ENCODE measurements around the gene CBLN3.
"Not testable (repeated sequence)": the region's sequence is repeated elsewhere in the genome, so short reads cannot be mapped to it uniquely, and the experiment has no call there.

The CBLN3 gene

DNA sequence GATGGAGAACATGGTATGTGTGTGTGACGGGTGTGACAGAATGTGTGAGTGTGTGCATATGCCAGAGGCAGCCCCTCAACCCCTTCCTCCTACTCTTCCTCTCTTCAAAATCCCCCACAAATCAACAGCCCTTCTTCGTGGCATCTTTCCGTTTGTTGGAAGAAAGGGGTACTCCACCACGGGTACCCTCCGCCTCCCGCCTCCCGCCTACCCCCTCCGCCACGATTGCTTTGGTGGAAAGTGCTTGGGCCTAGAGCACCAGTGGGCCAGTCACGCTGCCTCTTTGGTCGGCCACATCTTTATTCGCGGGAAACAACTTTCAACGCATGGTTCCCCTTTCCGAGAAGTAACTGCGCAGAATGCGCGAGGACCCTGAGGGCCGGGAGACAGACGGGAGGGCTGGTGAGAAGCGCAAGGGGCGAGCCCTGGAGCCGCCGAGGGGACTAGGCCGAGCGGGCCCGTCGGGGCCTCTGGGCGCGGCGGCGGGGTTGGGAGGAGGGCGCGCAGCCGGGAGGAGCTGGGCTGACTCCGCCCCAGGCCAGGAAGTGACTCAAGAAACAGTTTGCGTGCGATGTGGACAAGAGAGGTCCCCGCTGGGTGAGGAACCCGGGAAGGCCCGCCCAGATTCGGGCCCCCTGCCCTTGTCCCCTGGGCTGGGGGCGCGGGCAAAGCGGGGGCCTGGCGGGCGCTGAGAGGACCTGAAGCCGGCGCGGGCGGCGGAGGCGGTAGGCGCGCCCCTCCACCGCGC lies at the start of gene CBLN3, which contains the start of gene KHNYN:
Gene CBLN3, minus strand, starts transcription at position 274 of the 748 bp plus-strand sequence. CDS start 614 bp downstream, outside the sequence.
Gene KHNYN, plus strand, starts transcription at position 560 of the 748 bp plus-strand sequence. CDS start 777 bp downstream, outside the sequence.
- Histone ChIP-seq H3K4me1 (ENCODE audit: low read length) (peaks cover 15% of the 10 kb centered on the region), H2AFZ (ENCODE audit: low read depth, low read length) (peak within 1 kb of the TSS; percentile 83)

DNA sequence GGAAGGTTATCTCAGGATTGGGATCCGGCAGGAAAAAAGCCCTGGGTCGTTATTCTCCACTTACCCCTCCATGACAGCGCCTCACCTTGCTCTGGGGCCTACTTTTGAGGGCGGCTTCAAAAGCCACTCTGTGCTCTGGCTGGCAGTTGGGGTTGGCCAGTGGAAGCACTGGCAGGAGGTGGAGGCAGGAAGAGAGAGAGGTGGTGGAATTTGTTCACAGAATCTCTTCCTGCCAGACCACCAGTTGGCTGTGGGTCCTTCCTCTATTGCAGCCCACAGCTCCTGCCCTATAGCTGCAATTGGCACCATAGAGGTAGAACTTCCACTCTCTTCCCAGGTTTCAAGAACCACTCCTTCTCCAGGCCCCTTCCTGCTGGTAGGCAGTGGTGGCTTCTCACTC lies 45.8 kb upstream of the CBLN3 start:
- no peaks in the 10 kb centered on the region for H3K9me3 ChIP-seq (ENCODE audit: insufficient read depth, low read length)
- no peak overlapping the region for H3K9ac ChIP-seq (ENCODE audit: low read length)
- H3K27me3 ChIP-seq (ENCODE audit: low read depth, low read length), result no peaks in the 10 kb centered on the region
- no peak overlapping the region for H3K27ac ChIP-seq (ENCODE audit: low read length)
- H4K20me1 ChIP-seq (ENCODE audit: insufficient read depth, low read length), result no peaks in the 10 kb centered on the region
- no peaks in the 10 kb centered on the region for H3K36me3 ChIP-seq (replicated peaks; ENCODE audit: low read depth, low read length)
- no peak overlapping the region for H3K4me2 ChIP-seq (ENCODE audit: low read length)
- H3K79me2 ChIP-seq (ENCODE audit: low read length), result no peaks in the 10 kb centered on the region
- H3K4me1 ChIP-seq (ENCODE audit: low read length), result no peaks in the 10 kb centered on the region
- TF ChIP-seq, protein P1, sequence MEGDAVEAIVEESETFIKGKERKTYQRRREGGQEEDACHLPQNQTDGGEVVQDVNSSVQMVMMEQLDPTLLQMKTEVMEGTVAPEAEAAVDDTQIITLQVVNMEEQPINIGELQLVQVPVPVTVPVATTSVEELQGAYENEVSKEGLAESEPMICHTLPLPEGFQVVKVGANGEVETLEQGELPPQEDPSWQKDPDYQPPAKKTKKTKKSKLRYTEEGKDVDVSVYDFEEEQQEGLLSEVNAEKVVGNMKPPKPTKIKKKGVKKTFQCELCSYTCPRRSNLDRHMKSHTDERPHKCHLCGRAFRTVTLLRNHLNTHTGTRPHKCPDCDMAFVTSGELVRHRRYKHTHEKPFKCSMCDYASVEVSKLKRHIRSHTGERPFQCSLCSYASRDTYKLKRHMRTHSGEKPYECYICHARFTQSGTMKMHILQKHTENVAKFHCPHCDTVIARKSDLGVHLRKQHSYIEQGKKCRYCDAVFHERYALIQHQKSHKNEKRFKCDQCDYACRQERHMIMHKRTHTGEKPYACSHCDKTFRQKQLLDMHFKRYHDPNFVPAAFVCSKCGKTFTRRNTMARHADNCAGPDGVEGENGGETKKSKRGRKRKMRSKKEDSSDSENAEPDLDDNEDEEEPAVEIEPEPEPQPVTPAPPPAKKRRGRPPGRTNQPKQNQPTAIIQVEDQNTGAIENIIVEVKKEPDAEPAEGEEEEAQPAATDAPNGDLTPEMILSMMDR (IDR thresholded peaks at IDR 0.05; ENCODE audit: low read depth, low read length), result no peak
- no peak for TF ChIP-seq EZH2phosphoT487 (IDR thresholded peaks at IDR 0.05; ENCODE audit: low read depth)
- H3K4me3 ChIP-seq (ENCODE audit: low read length), result no peak overlapping the region
- no peak overlapping the region for H2AFZ ChIP-seq (ENCODE audit: low read depth, low read length)

More for the DNA sequence above, at the start of gene CBLN3, which contains the start of gene KHNYN:
- TF ChIP-seq, protein P1 (IDR thresholded peaks at IDR 0.05; ENCODE audit: low read depth, low read length), result no peak
- TF ChIP-seq EZH2phosphoT487 (IDR thresholded peaks at IDR 0.05; ENCODE audit: low read depth), result no peak
- Histone ChIP-seq H3K4me2 (ENCODE audit: low read length) (peak within 1 kb of the TSS; percentile 95), H3K27ac (ENCODE audit: low read length) (peak within 1 kb of the TSS; percentile 88), H3K4me3 (ENCODE audit: low read length) (peak within 1 kb of the TSS; percentile 98), H4K20me1 (ENCODE audit: insufficient read depth, low read length) (0 out of 2 replicates have a peak, but pooled peaks cover 5% of the 10 kb centered on the region), H3K79me2 (ENCODE audit: low read length) (peaks cover 18% of the 10 kb centered on the region), H3K27me3 (ENCODE audit: low read depth, low read length) (no peaks in the 10 kb centered on the region), H3K9ac (ENCODE audit: low read length) (peak within 1 kb of the TSS; percentile 99), H3K36me3 (replicated peaks; ENCODE audit: low read depth, low read length) (peaks cover 28% of the 10 kb centered on the region), H3K9me3 (ENCODE audit: insufficient read depth, low read length) (no peaks in the 10 kb centered on the region)

DNA sequence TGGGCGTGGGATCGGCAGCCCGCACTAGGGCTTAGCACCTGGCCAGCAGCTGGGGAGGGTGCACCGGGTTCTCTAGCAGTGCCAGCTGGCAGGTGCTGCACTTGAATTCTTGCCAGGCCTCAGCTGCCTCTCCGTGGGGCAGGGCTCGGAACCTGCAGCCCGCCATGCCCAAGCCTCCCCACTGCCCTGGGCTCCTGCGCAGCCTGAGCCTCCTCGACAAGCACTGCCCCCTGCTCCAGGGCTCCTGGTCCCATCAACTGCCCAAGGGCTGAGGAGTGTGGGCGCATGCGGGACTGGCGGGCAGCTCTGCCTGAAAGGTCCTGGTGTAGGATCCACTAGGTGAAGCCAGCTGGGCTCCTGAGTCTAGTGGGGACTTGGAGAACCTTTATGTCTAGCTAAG lies 43.7 kb upstream of the CBLN3 start:
- Histone ChIP-seq H3K4me2 (ENCODE audit: low read length) (no peak overlapping the region), H3K79me2 (ENCODE audit: low read length) (no peaks in the 10 kb centered on the region), H3K4me1 (ENCODE audit: low read length) (no peaks in the 10 kb centered on the region), H3K9ac (ENCODE audit: low read length) (no peak overlapping the region), H3K27me3 (ENCODE audit: low read depth, low read length) (no peaks in the 10 kb centered on the region), H3K36me3 (replicated peaks; ENCODE audit: low read depth, low read length) (no peaks in the 10 kb centered on the region), H3K4me3 (ENCODE audit: low read length) (no peak overlapping the region), H4K20me1 (ENCODE audit: insufficient read depth, low read length) (no peaks in the 10 kb centered on the region), H3K9me3 (ENCODE audit: insufficient read depth, low read length) (no peaks in the 10 kb centered on the region), H3K27ac (ENCODE audit: low read length) (no peak overlapping the region), H2AFZ (ENCODE audit: low read depth, low read length) (no peak overlapping the region)
- no peak for TF ChIP-seq EZH2phosphoT487 (IDR thresholded peaks at IDR 0.05; ENCODE audit: low read depth)
- TF ChIP-seq, protein P1 (IDR thresholded peaks at IDR 0.05; ENCODE audit: low read depth, low read length), result no peak

DNA sequence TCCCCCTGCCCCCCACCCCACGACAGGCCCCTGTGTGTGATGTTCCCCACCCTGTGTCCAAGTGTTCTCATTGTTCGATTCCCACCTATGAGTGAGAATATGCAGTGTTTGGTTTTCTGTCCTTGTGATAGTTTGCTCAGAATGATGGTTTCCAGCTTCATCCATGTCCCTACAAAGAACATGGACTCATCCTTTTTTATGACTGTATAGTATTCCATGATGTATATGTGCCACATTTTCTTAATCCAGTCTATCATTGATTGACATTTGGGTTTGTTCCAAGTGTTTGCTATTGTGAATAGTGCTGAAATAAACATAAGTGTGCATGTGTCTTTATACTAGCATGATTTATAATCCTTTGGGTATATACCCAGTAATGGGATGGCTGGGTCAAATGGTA lies 41.0 kb upstream of the CBLN3 start:
- not testable (repeated sequence) for H3K4me3 ChIP-seq (ENCODE audit: low read length); H3K27me3 ChIP-seq (ENCODE audit: low read depth, low read length); H4K20me1 ChIP-seq (ENCODE audit: insufficient read depth, low read length); H3K4me2 ChIP-seq (ENCODE audit: low read length); H3K9ac ChIP-seq (ENCODE audit: low read length); H3K36me3 ChIP-seq (replicated peaks; ENCODE audit: low read depth, low read length); H3K4me1 ChIP-seq (ENCODE audit: low read length); H3K79me2 ChIP-seq (ENCODE audit: low read length); H2AFZ ChIP-seq (ENCODE audit: low read depth, low read length); H3K27ac ChIP-seq (ENCODE audit: low read length); H3K9me3 ChIP-seq (ENCODE audit: insufficient read depth, low read length)

Data from OCI-LY3 (cell line).